Lower lobe of right lung (tissue), 2 donors: Measurements from ENCODE around the gene TNFRSF4. TPM values are rescaled to one million over a fixed set of nuclear protein-coding genes. Genes with fewer than 3 reads are reported as not detected.

Experiments used
- ATAC-seq, 2 donors: fragments of 200-7000 bp; cut with Tn5 transposase; one replicate each; pipeline ENCODE4 v1.9.1; 2020 to 2022; ENCODE audit warnings: mild to moderate bottlenecking in 2 of 2, moderate library complexity in 2 of 2
- DNase-seq: peaks from one replicate; pipeline ENCODE4 v3.0.0-alpha.2; 2020
- H3K27ac ChIP-seq: fragments of 200-600 bp; one replicate; pipeline ENCODE4 v1.8.0; 2022
- H3K27me3 ChIP-seq: fragments of 200-600 bp; one replicate; pipeline ENCODE4 v1.8.0; 2022; ENCODE audit warnings: low read depth
- H3K36me3 ChIP-seq: fragments of 200-600 bp; one replicate; pipeline ENCODE4 v1.8.0; 2022; ENCODE audit warnings: mild to moderate bottlenecking
- H3K4me1 ChIP-seq: fragments of 200-600 bp; one replicate; pipeline ENCODE4 v1.8.0; 2022
- H3K4me3 ChIP-seq: fragments of 200-600 bp; one replicate; pipeline ENCODE4 v1.8.0; 2022; ENCODE audit warnings: mild to moderate bottlenecking
- H3K9me3 ChIP-seq: fragments of 200-600 bp; one replicate; pipeline ENCODE4 v1.8.0; 2022
- CTCF ChIP-seq: fragments of 200-600 bp; IDR thresholded peaks from one replicate; pipeline ENCODE4 v1.8.0; 2022; ENCODE audit warnings: antibody characterized with exemption, mild to moderate bottlenecking
- intact Hi-C: fragments of 100-400 bp; cut with DNase I; formaldehyde crosslinking; loops from one replicate; pipeline ENCODE4 v1.11.0; 2022
- total RNA-seq: library from RNA; stranded (reverse); fragmentation: NEBNext Ultra II Directional; extraction: Animal tissue kit (Norgen Biotek cat#: 25700); gene quantifications from one replicate; pipeline ENCODE4 v1.2.1, GENCODE V29; 2021
- donor health status: DM: no; HTN: yes; CAD: no; lungs with severe emphysema.

Gene TNFRSF4
- total RNA-seq, 1 donor from 2014 or later: 3.0 TPM

DNA sequence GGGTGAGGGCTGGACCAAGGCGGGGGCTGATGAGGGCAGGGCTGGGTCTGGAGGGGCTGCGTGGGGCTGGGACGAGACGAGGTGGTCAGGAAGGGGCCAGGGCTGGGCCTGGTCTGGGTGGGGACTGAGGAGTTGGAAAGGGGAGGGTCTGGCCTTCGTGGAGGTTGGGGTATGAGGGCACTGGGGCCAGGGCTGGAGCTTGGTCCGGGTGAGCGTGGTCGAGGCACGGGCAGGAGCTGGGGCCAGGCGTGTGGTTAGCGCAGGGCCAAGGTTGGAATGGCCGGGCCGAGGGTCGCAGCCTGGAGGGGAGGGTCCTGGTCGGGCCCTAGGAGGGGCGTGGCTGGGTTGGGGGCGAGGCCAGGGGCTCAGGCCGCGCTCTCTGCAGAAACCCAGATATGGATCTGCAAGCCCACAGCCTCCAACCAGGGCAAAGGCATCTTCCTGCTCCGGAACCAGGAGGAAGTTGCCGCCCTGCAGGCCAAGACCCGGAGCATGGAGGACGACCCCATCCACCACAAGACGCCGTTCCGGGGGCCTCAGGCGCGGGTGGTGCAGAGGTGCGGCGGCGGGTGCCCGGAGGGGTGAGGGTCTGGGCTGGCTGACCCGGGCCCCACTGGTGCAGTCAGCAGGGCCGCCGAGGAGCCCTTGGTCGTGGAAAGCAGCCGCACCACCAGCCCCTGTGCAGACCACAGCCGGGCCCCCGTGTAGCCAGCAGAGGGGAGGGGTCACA is 31.3 kb downstream of the TNFRSF4 start:
- no peak for TF ChIP-seq CTCF
- ATAC-seq: peak in 1 of 2 donors; percentile 6
- peak overlapping the region; percentile 31 for H3K27ac ChIP-seq

DNA sequence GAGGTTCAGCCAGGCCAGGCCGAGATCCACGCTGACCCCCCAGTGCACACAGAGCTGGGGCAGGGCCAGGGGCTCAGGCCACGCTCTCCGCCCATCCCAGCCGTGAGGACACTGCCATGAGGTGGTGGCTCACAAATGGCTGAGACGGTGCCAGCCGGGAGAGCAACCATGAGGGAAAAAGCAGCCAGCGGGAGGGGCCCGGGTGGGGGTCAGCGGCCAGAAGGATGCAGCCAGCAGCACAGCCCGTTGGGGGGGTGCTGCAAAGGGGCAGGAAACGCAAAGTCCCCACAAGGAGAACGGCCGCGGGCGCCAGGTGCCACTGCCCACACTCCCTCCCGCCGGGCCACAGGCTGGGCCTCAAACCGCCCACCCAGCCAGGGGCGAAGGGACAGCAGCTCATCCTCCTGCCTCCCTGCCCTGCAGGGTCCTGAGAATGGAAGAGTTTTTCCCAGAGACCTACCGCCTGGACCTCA is 32.0 kb downstream of the TNFRSF4 start:
- ATAC-seq (no peak), DNase-seq (peak; percentile 44)
- no peak for TF ChIP-seq CTCF
- no peak overlapping the region for H3K4me3 ChIP-seq
- intact Hi-C loops: no loop called here
- H3K27ac ChIP-seq: no peak overlapping the region
- no peaks in the 10 kb centered on the region for H3K36me3 ChIP-seq
- no peaks in the 10 kb centered on the region for H3K4me1 ChIP-seq
- H3K9me3 ChIP-seq: no peaks in the 10 kb centered on the region
- H3K27me3 ChIP-seq: peaks cover 25% of the 10 kb centered on the region

More for the DNA sequence above, 31.3 kb downstream of the TNFRSF4 start:
- H3K9me3 ChIP-seq: no peaks in the 10 kb centered on the region
- H3K27me3 ChIP-seq: peaks cover 20% of the 10 kb centered on the region
- peak; percentile 43 for DNase-seq
- peak overlapping the region; percentile 29 for H3K4me3 ChIP-seq
- H3K36me3 ChIP-seq: no peaks in the 10 kb centered on the region
- no peaks in the 10 kb centered on the region for H3K4me1 ChIP-seq
- intact Hi-C loops: no loop called here

DNA sequence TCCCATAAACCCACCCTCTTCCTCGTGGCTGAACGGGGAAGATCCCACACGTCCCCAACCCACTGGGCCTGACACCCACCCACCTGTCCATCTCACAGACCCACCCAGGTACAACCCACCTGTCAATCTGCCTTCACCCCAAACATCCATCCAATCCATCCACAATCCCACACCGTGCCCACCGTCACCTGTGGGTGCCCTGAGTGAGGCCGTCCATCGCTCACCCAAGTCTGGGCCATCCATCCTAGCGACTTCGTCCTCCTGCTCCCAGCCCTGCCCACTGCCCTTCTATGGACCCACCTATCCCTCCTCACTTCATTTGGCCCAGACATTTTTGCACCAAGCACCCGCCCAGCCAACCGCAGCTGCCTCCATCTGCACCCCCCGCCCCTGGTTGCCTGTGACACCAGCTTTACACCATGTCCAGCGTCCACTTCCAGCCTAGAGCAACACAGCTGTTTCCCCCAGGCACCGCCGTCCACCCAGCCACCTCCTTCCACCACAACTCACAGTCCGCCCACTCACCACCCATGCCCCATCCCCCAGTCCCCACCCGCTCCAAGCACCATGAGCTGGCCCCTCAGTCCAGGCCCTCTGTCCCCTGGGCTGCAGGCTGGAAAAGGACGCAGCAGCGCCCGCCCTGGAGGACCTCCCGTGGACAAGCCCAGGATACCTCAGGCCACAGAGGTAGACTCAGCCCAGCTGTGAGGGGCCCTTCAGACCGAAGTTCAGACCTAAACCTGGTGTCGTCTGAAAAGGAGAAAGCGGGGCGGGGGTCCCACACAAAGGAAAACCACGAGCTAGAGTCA is 32.6 kb downstream of the TNFRSF4 start:
- H3K27me3 ChIP-seq: peaks cover 28% of the 10 kb centered on the region
- ATAC-seq: no peak
- TF ChIP-seq CTCF: no peak
- H3K4me1 ChIP-seq: no peaks in the 10 kb centered on the region
- intact Hi-C loops: no loop called here
- no peaks in the 10 kb centered on the region for H3K36me3 ChIP-seq
- no peak overlapping the region for H3K4me3 ChIP-seq
- no peaks in the 10 kb centered on the region for H3K9me3 ChIP-seq
- peak; percentile 42 for DNase-seq
- no peak overlapping the region for H3K27ac ChIP-seq

- peak; percentile 43 for DNase-seq
- H3K4me1 ChIP-seq: no peaks in the 10 kb centered on the region
- no peak for ATAC-seq
- TF ChIP-seq CTCF: no peak
- peaks cover 30% of the 10 kb centered on the region for H3K27me3 ChIP-seq
- H3K4me3 ChIP-seq: no peak overlapping the region
- no peaks in the 10 kb centered on the region for H3K9me3 ChIP-seq
- intact Hi-C loops: no loop called here
- H3K27ac ChIP-seq: no peak overlapping the region
- H3K36me3 ChIP-seq: no peaks in the 10 kb centered on the region
Observed at GRCh38 chr1:1179983-1180861, 33.7 kb downstream of the TNFRSF4 start.

GRCh38 chr1:1179346-1179982 is 34.5 kb downstream of the TNFRSF4 start:
- H3K4me1 ChIP-seq: no peaks in the 10 kb centered on the region
- no peak for TF ChIP-seq CTCF
- H3K36me3 ChIP-seq: no peaks in the 10 kb centered on the region
- DNase-seq (peak; percentile 42), ATAC-seq (no peak)
- no peaks in the 10 kb centered on the region for H3K9me3 ChIP-seq
- no peak overlapping the region for H3K4me3 ChIP-seq
- peaks cover 30% of the 10 kb centered on the region for H3K27me3 ChIP-seq
- intact Hi-C loops: no loop called here
- H3K27ac ChIP-seq: no peak overlapping the region
